Mesendoderm (in vitro differentiated cells): Measurements from ENCODE around the gene NUSAP1.
"Not testable (repeated sequence)": the region's sequence is repeated elsewhere in the genome, so short reads cannot be mapped to it uniquely, and the experiment has no call there.

Source experiments
- DNase-seq: peaks from one replicate; pipeline ENCODE4 v3.0.0; 2013
- H2AK5ac ChIP-seq: 2 replicates; pipeline ENCODE4 v1.6.1; 2013; ENCODE audit warnings: low read length, inconsistent platforms
- H2BK120ac ChIP-seq: 2 replicates; pipeline ENCODE4 v1.6.1; 2013; ENCODE audit warnings: low read depth, mild to moderate bottlenecking, low read length, moderate library complexity, mixed read lengths
- H2BK15ac ChIP-seq: replicated peaks from 2 replicates; pipeline ENCODE4 v1.6.1; 2013; ENCODE audit warnings: low read depth, mild to moderate bottlenecking, moderate library complexity
- H2BK5ac ChIP-seq: 2 replicates; pipeline ENCODE4 v1.6.1; 2013; ENCODE audit warnings: low read length, inconsistent platforms
- H3K18ac ChIP-seq: 2 replicates; pipeline ENCODE4 v1.6.1; 2013; ENCODE audit warnings: mild to moderate bottlenecking, low read length, mixed read lengths
- H3K23ac ChIP-seq: one replicate; pipeline ENCODE4 v1.6.1; 2013; ENCODE audit warnings: low read length
- H3K27ac ChIP-seq: 2 replicates; pipeline ENCODE4 v1.5.1; 2013; ENCODE audit warnings: low read depth, mild to moderate bottlenecking, inconsistent platforms, low read length, moderate library complexity
- H3K27me3 ChIP-seq: 2 replicates; pipeline ENCODE4 v1.6.1; 2013; ENCODE audit warnings: low read length, control low read depth, mild to moderate bottlenecking, inconsistent platforms; ENCODE audit not compliant: insufficient read depth, poor library complexity
- H3K36me3 ChIP-seq: 2 replicates; pipeline ENCODE4 v1.6.1; 2013; ENCODE audit warnings: low read length, inconsistent platforms; ENCODE audit not compliant: control insufficient read depth, insufficient read depth
- H3K4ac ChIP-seq: one replicate; pipeline ENCODE4 v1.6.1; 2013; ENCODE audit warnings: low read depth, mild to moderate bottlenecking, low read length, moderate library complexity
- H3K4me1 ChIP-seq: 2 replicates; pipeline ENCODE4 v1.6.1; 2013; ENCODE audit warnings: low read depth, low read length, inconsistent platforms; ENCODE audit not compliant: control insufficient read depth
- H3K4me2 ChIP-seq: 2 replicates; pipeline ENCODE4 v1.6.1; 2013; ENCODE audit warnings: low read length
- H3K4me3 ChIP-seq: 2 replicates; pipeline ENCODE4 v1.5.1; 2013; ENCODE audit warnings: mild to moderate bottlenecking, low read length
- H3K56ac ChIP-seq: one replicate; pipeline ENCODE4 v1.6.1; 2013; ENCODE audit warnings: low read length
- H3K79me1 ChIP-seq: 2 replicates; pipeline ENCODE4 v1.6.1; 2013; ENCODE audit warnings: low read length, inconsistent platforms
- H3K79me2 ChIP-seq: 2 replicates; pipeline ENCODE4 v1.6.1; 2013; ENCODE audit warnings: mild to moderate bottlenecking, low read length; ENCODE audit not compliant: control insufficient read depth, insufficient read depth
- H3K9ac ChIP-seq: 2 replicates; pipeline ENCODE4 v1.6.1; 2013; ENCODE audit warnings: low read length, inconsistent platforms
- H4K5ac ChIP-seq: one replicate; pipeline ENCODE4 v1.6.1; 2013; ENCODE audit warnings: low read length
- H4K8ac ChIP-seq: one replicate; pipeline ENCODE4 v1.6.1; 2013; ENCODE audit warnings: low read depth, mild to moderate bottlenecking, control low read depth, low read length, moderate library complexity
- WGBS: extraction: QIAGEN DNeasy Blood & Tissue Kit; methylation state at CpG from one replicate; pipeline ENCODE4 v1.1.7; 2013; ENCODE audit warnings: low lambda C conversion rate, missing lambda C conversion rate; ENCODE audit not compliant: insufficient coverage; ENCODE audit errors: extremely low coverage; 5-methylcytosine and 5-hydroxymethylcytosine counted together

NUSAP1 gene

GRCh38 chr15:41286665-41287333 lies 45.9 kb upstream of the NUSAP1 start:
- H3K4me3 ChIP-seq = no peak overlapping the region
- H3K4me1 ChIP-seq = peaks cover 1% of the 10 kb centered on the region
- H3K4me2 ChIP-seq = no peak overlapping the region
- peaks cover 9% of the 10 kb centered on the region for H3K36me3 ChIP-seq
- no peak overlapping the region for H2BK5ac ChIP-seq
- no peak overlapping the region for H3K18ac ChIP-seq
- no peak overlapping the region for H3K27ac ChIP-seq
- no peak overlapping the region for H2BK15ac ChIP-seq
- peaks cover 6% of the 10 kb centered on the region for H3K79me1 ChIP-seq
- no peak overlapping the region for H3K56ac ChIP-seq
- H3K4ac ChIP-seq = no peak overlapping the region
- H3K23ac ChIP-seq = no peak overlapping the region
- no CpG with 5 or more reads among the region's 6 CpGs for WGBS
- no peak overlapping the region for H4K5ac ChIP-seq
- no peaks in the 10 kb centered on the region for H3K27me3 ChIP-seq
- DNase-seq = no peak
- no peak overlapping the region for H4K8ac ChIP-seq
- H2BK120ac ChIP-seq = no peak overlapping the region
- peaks cover 31% of the 10 kb centered on the region for H3K79me2 ChIP-seq
- no peak overlapping the region for H3K9ac ChIP-seq
- H2AK5ac ChIP-seq = no peak overlapping the region

- Histone ChIP-seq H3K4me1 (peaks cover 1% of the 10 kb centered on the region), H3K27ac (no peak overlapping the region), H3K4me3 (no peak overlapping the region), H2BK120ac (no peak overlapping the region), H2AK5ac (no peak overlapping the region), H3K4ac (no peak overlapping the region), H3K79me2 (peaks cover 33% of the 10 kb centered on the region), H4K5ac (no peak overlapping the region), H3K36me3 (peaks cover 9% of the 10 kb centered on the region), H3K4me2 (no peak overlapping the region), H3K18ac (no peak overlapping the region), H3K23ac (no peak overlapping the region), H4K8ac (no peak overlapping the region), H3K56ac (peak overlapping the region; percentile 25), H2BK15ac (no peak overlapping the region), H2BK5ac (no peak overlapping the region), H3K27me3 (no peaks in the 10 kb centered on the region), H3K79me1 (peaks cover 6% of the 10 kb centered on the region), H3K9ac (no peak overlapping the region)
- no peak for DNase-seq
- WGBS = no CpG with 5 or more reads among the region's 1 CpG
Observed at GRCh38 chr15:41288464-41288863, 44.2 kb upstream of the NUSAP1 start.

- no peak for DNase-seq
- Histone ChIP-seq H3K9ac (no peak overlapping the region), H3K27ac (no peak overlapping the region), H2BK15ac (no peak overlapping the region), H3K4ac (no peak overlapping the region), H3K4me3 (no peak overlapping the region), H2AK5ac (no peak overlapping the region), H2BK120ac (no peak overlapping the region), H3K36me3 (peaks cover 9% of the 10 kb centered on the region), H3K23ac (no peak overlapping the region), H3K79me2 (peaks cover 26% of the 10 kb centered on the region), H3K4me1 (peaks cover 1% of the 10 kb centered on the region), H4K5ac (no peak overlapping the region), H3K4me2 (no peak overlapping the region), H3K56ac (no peak overlapping the region), H3K27me3 (no peaks in the 10 kb centered on the region), H3K18ac (no peak overlapping the region), H3K79me1 (peaks cover 11% of the 10 kb centered on the region), H4K8ac (no peak overlapping the region), H2BK5ac (no peak overlapping the region)
- no CpG with 5 or more reads among the region's 2 CpGs for WGBS
Observed at GRCh38 chr15:41289953-41290352, 42.7 kb upstream of the NUSAP1 start.

- Histone ChIP-seq H4K8ac (no peak overlapping the region), H3K36me3 (peaks cover 9% of the 10 kb centered on the region), H3K4me3 (no peak overlapping the region), H3K9ac (no peak overlapping the region), H3K27me3 (no peaks in the 10 kb centered on the region), H3K27ac (no peak overlapping the region), H3K18ac (no peak overlapping the region), H3K79me2 (peaks cover 20% of the 10 kb centered on the region), H2BK120ac (no peak overlapping the region), H2BK15ac (no peak overlapping the region), H3K23ac (no peak overlapping the region), H2BK5ac (no peak overlapping the region), H3K4me1 (peaks cover 1% of the 10 kb centered on the region), H4K5ac (no peak overlapping the region), H3K4me2 (no peak overlapping the region), H3K79me1 (peaks cover 11% of the 10 kb centered on the region), H3K4ac (no peak overlapping the region), H3K56ac (no peak overlapping the region), H2AK5ac (no peak overlapping the region)
- no peak for DNase-seq
- WGBS = no CpG with 5 or more reads among the region's 9 CpGs
Observed at GRCh38 chr15:41291065-41291631, 41.5 kb upstream of the NUSAP1 start.

GRCh38 chr15:41292521-41292920 lies 40.2 kb upstream of the NUSAP1 start:
- H2BK120ac ChIP-seq = no peak overlapping the region
- H3K4me1 ChIP-seq = peaks cover 1% of the 10 kb centered on the region
- H2AK5ac ChIP-seq = no peak overlapping the region
- H3K79me1 ChIP-seq = peaks cover 11% of the 10 kb centered on the region
- H3K27me3 ChIP-seq = no peaks in the 10 kb centered on the region
- H3K18ac ChIP-seq = no peak overlapping the region
- H2BK15ac ChIP-seq = no peak overlapping the region
- H3K79me2 ChIP-seq = peaks cover 14% of the 10 kb centered on the region
- H4K5ac ChIP-seq = no peak overlapping the region
- H3K4me3 ChIP-seq = no peak overlapping the region
- H4K8ac ChIP-seq = no peak overlapping the region
- no peak overlapping the region for H3K9ac ChIP-seq
- H3K27ac ChIP-seq = no peak overlapping the region
- DNase-seq = no peak
- no peak overlapping the region for H3K4me2 ChIP-seq
- WGBS = no CpG with 5 or more reads among the region's 1 CpG
- H3K23ac ChIP-seq = no peak overlapping the region
- H2BK5ac ChIP-seq = no peak overlapping the region
- peaks cover 7% of the 10 kb centered on the region for H3K36me3 ChIP-seq
- no peak overlapping the region for H3K56ac ChIP-seq
- no peak overlapping the region for H3K4ac ChIP-seq

DNA sequence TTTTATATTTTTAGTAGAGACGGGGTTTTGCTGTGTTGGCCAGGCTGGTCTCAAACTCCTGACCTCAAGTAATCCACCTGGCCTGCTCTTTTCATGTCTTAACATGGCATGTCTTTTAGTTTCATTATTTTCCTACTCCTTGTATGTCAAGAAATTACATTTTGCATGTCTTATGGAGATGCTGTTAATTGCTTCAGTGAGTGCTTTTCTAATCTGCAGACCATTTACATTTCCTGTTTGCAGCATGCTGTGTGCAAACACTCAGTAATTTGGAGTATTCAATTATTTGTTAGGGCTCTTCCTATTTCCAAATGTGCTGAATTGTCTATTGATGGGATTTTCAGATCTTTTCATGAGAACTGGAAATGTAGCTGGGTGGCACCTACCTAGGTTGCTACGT lies 31.5 kb upstream of the NUSAP1 start:
- H3K4me1 ChIP-seq, H3K56ac ChIP-seq, H3K18ac ChIP-seq, H3K4ac ChIP-seq, H2BK15ac ChIP-seq, H2AK5ac ChIP-seq, H3K79me1 ChIP-seq, DNase-seq, H2BK120ac ChIP-seq, H3K79me2 ChIP-seq, H3K9ac ChIP-seq, H3K27ac ChIP-seq, H3K36me3 ChIP-seq, H4K5ac ChIP-seq, H4K8ac ChIP-seq, H3K23ac ChIP-seq, H3K4me2 ChIP-seq, H2BK5ac ChIP-seq, H3K4me3 ChIP-seq, H3K27me3 ChIP-seq: not testable (repeated sequence)
- WGBS = no CpG with 5 or more reads among the region's 2 CpGs
